Activated CD8-positive, alpha-beta memory T cell treated with anti-CD3 and anti-CD28 coated beads, Interleukin-2, amount 10 ng/mL, durations not matched to agents 7 days and 5 days (primary cell): ENCODE results near the gene UNC119. TPM values are rescaled to one million over a fixed set of nuclear protein-coding genes. Genes with fewer than 3 reads are reported as not detected.
A peak's percentile ranks its signal among the peaks of the same experiment; 100 is the strongest.
"Not testable (repeated sequence)": the region's sequence is repeated elsewhere in the genome, so short reads cannot be mapped to it uniquely, and the experiment has no call there.

Source experiments
- ATAC-seq: fragments of 150-1000 bp; cut with Tn5 transposase; one replicate; pipeline ENCODE4 v1.10.0; 2021; ENCODE audit warnings: moderate library complexity
- CTCF ChIA-PET: fragments of 350-600 bp; sonication (Branson Sonifier 250); formaldehyde crosslinking; loops from one replicate; lab custom pipeline; 2021; ENCODE audit warnings: antibody characterized with exemption; lab: Charles Lee
- DNase-seq: peaks from one replicate; pipeline ENCODE4 v3.0.0-alpha.2; 2020
- H3K27ac Mint-ChIP-seq: one replicate; pipeline ENCODE4 v1.8.0; 2021; ENCODE audit warnings: mild to moderate bottlenecking, mixed read lengths
- H3K27me3 Mint-ChIP-seq: one replicate; pipeline ENCODE4 v1.8.0; 2021; ENCODE audit warnings: mixed read lengths
- H3K36me3 Mint-ChIP-seq: one replicate; pipeline ENCODE4 v1.8.0; 2021; ENCODE audit warnings: mild to moderate bottlenecking, mixed read lengths
- H3K4me1 Mint-ChIP-seq: one replicate; pipeline ENCODE4 v1.8.0; 2021; ENCODE audit warnings: mixed read lengths
- H3K4me3 Mint-ChIP-seq: one replicate; pipeline ENCODE4 v1.8.0; 2021; ENCODE audit warnings: mild to moderate bottlenecking, moderate library complexity, mixed read lengths
- H3K9me3 Mint-ChIP-seq: one replicate; pipeline ENCODE4 v1.8.0; 2022; ENCODE audit warnings: low read depth, mixed read lengths
- total RNA-seq, 2 experiments: library from RNA; stranded (reverse); gene quantifications; one replicate each; pipeline ENCODE4 v1.2.3, GENCODE V29; 2021

The UNC119 gene
- total RNA-seq, 2 experiments from 2014 or later: 41.2 to 59.0 TPM

DNA sequence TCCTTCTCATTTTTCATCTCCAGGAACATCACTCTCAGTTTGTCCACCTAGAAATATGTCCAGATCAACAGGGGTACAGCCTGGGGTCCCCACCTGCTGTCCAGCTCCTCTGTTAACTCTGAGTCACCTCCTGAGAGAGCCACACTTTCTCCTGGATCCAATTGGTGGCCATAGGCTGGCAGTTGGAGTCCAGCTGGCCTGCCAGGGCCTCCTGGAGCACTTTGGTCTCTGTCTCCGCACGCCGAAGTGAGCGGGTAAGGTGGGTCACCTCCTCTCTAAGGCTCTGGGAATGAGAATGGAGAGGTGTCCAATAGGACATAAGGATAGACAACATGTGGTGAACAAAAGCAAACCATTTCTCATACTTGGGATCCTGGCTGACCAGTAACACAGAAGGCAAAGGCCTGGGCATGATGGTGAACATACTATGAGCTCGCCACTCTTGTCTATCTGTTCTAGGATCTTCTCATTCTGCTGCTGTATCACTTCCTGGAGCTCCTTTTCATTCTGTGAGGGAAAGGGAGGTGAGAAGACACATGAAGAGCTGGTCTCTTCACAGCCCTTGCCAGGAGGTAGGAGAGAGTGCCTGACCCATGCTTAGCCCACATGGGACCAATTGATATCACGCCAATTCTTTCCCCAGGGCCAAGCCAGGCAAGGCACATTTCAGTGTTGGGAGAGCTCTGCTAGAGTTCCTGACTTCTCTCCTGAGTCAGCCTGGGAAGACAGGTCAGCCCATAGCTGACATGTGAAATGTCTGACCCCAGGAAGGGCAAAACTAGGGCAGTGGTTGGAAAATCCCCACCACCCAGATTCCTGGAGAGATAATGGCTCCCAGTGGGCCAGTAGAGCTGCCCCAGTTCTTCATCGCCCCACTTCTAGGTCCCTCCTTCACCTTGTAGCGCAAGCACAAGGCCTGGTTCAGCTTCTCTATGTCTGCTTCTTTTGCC lies 26.1 kb upstream of the UNC119 start:
- DNase-seq: no peak
- Mint-ChIP-seq H3K4me3 (no peak overlapping the region), H3K27ac (peak overlapping the region; percentile 85), H3K9me3 (no peaks in the 10 kb centered on the region), H3K4me1 (peaks cover 50% of the 10 kb centered on the region), H3K36me3 (peaks cover 49% of the 10 kb centered on the region), H3K27me3 (no peaks in the 10 kb centered on the region)
- ATAC-seq: no peak
- CTCF ChIA-PET: interaction anchor here (0.9 to 5.4 kb wide), 4 partner anchors 15 to 45 kb away, joined by 3 to 28 read pairs (median 3); no protein-coding TSS in a partner anchor

- peak overlapping the region; percentile 83 for H3K27ac Mint-ChIP-seq
- CTCF ChIA-PET: interaction anchor here (0.9 to 5.4 kb wide), 6 partner anchors 21 to 67 kb away, joined by 3 to 28 read pairs (median 4); no protein-coding TSS in a partner anchor
- ATAC-seq: no peak
- no peaks in the 10 kb centered on the region for H3K27me3 Mint-ChIP-seq
- H3K4me1 Mint-ChIP-seq: peaks cover 54% of the 10 kb centered on the region
- H3K9me3 Mint-ChIP-seq: no peaks in the 10 kb centered on the region
- peaks cover 49% of the 10 kb centered on the region for H3K36me3 Mint-ChIP-seq
- DNase-seq: no peak
- H3K4me3 Mint-ChIP-seq: no peak overlapping the region
These were observed 25.0 kb upstream of the UNC119 start for GRCh38 chr17:28577466-28577824.

GRCh38 chr17:28576758-28577465 lies 24.5 kb upstream of the UNC119 start, which contains the start of gene ALDOC:
TSS of gene ALDOC (minus strand) at chr17:28576895. CDS start at chr17:28575532, 1,363 bp downstream.
- Mint-ChIP-seq H3K27ac (peak within 1 kb of the TSS; percentile 83), H3K4me1 (peaks cover 59% of the 10 kb centered on the region), H3K36me3 (peaks cover 49% of the 10 kb centered on the region), H3K4me3 (peak within 1 kb of the TSS; percentile 81), H3K27me3 (no peaks in the 10 kb centered on the region), H3K9me3 (no peaks in the 10 kb centered on the region)
- ATAC-seq (peak; percentile 92), DNase-seq (peak; percentile 98)
- CTCF ChIA-PET: interaction anchor here (0.9 to 5.4 kb wide), 7 partner anchors 21 to 67 kb away, joined by 3 to 28 read pairs (median 4); no protein-coding TSS in a partner anchor

- peak overlapping the region; percentile 81 for H3K4me3 Mint-ChIP-seq
- ATAC-seq, H3K27me3 Mint-ChIP-seq, H3K9me3 Mint-ChIP-seq, DNase-seq: not testable (repeated sequence)
- CTCF ChIA-PET: interaction anchor here (1.3 to 5.4 kb wide), 4 partner anchors 27 to 68 kb away, joined by 4 to 28 read pairs (median 8); no protein-coding TSS in a partner anchor
- peaks cover 63% of the 10 kb centered on the region for H3K4me1 Mint-ChIP-seq
- H3K27ac Mint-ChIP-seq: peak overlapping the region; percentile 80
- H3K36me3 Mint-ChIP-seq: peaks cover 49% of the 10 kb centered on the region
These were observed 23.6 kb upstream of the UNC119 start for GRCh38 chr17:28576016-28576415.

GRCh38 chr17:28575126-28575795 lies 22.8 kb upstream of the UNC119 start:
- no peaks in the 10 kb centered on the region for H3K27me3 Mint-ChIP-seq
- peaks cover 59% of the 10 kb centered on the region for H3K4me1 Mint-ChIP-seq
- CTCF ChIA-PET: interaction anchor here (0.6 to 5.4 kb wide), 6 partner anchors 9 to 139 kb away, joined by 3 to 28 read pairs (median 4); no protein-coding TSS in a partner anchor
- no peak for DNase-seq
- H3K4me3 Mint-ChIP-seq: no peak overlapping the region
- no peaks in the 10 kb centered on the region for H3K9me3 Mint-ChIP-seq
- H3K27ac Mint-ChIP-seq: no peak overlapping the region
- H3K36me3 Mint-ChIP-seq: peaks cover 45% of the 10 kb centered on the region
- no peak for ATAC-seq

- H3K27me3 Mint-ChIP-seq: no peaks in the 10 kb centered on the region
- ATAC-seq (no peak), DNase-seq (no peak)
- peaks cover 59% of the 10 kb centered on the region for H3K4me1 Mint-ChIP-seq
- CTCF ChIA-PET: interaction anchor here (0.6 to 5.4 kb wide), 4 partner anchors 10 to 139 kb away, joined by 3 to 28 read pairs (median 3); no protein-coding TSS in a partner anchor
- peaks cover 42% of the 10 kb centered on the region for H3K36me3 Mint-ChIP-seq
- no peak overlapping the region for H3K27ac Mint-ChIP-seq
- no peak overlapping the region for H3K4me3 Mint-ChIP-seq
- H3K9me3 Mint-ChIP-seq: no peaks in the 10 kb centered on the region
These were observed 22.1 kb upstream of the UNC119 start for GRCh38 chr17:28574526-28574925.

GRCh38 chr17:28573966-28574480 lies 21.6 kb upstream of the UNC119 start:
- Mint-ChIP-seq H3K4me1 (peaks cover 56% of the 10 kb centered on the region), H3K36me3 (peaks cover 39% of the 10 kb centered on the region), H3K27ac (no peak overlapping the region)

GRCh38 chr17:28573521-28573920 lies 21.1 kb upstream of the UNC119 start:
- Mint-ChIP-seq H3K4me1 (peaks cover 53% of the 10 kb centered on the region), H3K27me3 (no peaks in the 10 kb centered on the region), H3K36me3 (peaks cover 36% of the 10 kb centered on the region), H3K9me3 (no peaks in the 10 kb centered on the region), H3K4me3 (no peak overlapping the region), H3K27ac (no peak overlapping the region)
- CTCF ChIA-PET: no interaction called here
- DNase-seq (no peak), ATAC-seq (no peak)

More at GRCh38 chr17:28573966-28574480, 21.6 kb upstream of the UNC119 start:
- DNase-seq (no peak), ATAC-seq (no peak)
- H3K27me3 Mint-ChIP-seq: no peaks in the 10 kb centered on the region
- CTCF ChIA-PET: no interaction called here
- H3K9me3 Mint-ChIP-seq: no peaks in the 10 kb centered on the region
- no peak overlapping the region for H3K4me3 Mint-ChIP-seq

DNA sequence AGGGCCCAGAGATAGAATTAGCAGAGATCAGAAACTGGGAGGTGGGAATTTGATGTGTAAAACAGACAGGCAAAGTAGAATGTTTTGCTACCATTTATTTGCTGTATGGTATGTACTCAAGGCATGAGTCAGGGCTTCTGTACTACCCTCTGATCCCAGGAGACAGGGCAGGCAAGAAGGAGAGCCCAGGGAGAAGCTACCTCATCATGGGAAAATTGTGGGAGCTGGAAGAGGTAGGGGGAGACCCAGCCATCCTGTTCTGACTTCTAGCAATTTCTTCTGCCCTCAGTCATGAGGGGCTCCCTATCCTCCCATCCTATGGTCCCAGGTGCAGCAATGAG lies 20.6 kb upstream of the UNC119 start:
- H3K36me3 Mint-ChIP-seq: peaks cover 35% of the 10 kb centered on the region
- ATAC-seq (no peak), DNase-seq (no peak)
- H3K4me1 Mint-ChIP-seq: peaks cover 51% of the 10 kb centered on the region
- no peak overlapping the region for H3K27ac Mint-ChIP-seq
- H3K4me3 Mint-ChIP-seq: no peak overlapping the region
- H3K27me3 Mint-ChIP-seq: no peaks in the 10 kb centered on the region
- CTCF ChIA-PET: no interaction called here
- no peaks in the 10 kb centered on the region for H3K9me3 Mint-ChIP-seq

DNA sequence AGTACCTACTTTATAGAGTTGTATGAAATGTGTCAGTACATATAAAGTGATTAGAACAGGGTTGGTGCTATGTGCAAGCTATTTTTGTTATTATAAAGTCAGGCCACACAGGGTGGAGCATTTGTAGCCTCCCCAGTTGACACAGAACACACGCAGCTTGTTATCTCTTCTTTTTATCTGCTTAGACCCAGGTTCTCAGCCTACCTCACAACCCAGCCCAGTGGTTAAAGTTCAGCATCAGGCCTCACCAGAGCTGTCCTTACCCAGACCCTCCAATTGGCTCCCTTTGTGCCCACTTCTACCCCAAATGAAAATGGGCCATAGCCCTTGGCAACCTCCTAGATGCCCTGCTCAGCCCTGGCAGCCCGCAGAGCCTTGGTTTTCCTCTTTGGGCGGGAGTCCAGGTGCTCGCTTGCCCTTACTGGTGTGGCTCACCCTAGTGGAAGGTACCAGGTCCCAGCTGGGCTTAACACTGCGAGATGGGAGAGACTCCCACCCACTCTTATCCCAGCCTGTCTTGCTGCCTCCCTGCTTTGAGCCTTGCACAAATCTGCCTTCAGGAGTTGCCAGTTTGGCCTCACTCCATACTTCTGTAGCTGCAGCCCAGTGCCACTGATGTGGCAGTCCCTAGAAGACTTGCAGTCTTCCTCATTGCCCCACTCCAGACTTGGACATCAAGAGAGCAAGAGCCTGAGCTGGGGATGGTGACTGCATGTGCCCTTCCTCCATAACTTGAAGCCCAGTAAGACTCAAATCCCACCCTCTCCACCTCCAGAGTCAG lies 20.0 kb upstream of the UNC119 start:
- Mint-ChIP-seq H3K36me3 (peaks cover 34% of the 10 kb centered on the region), H3K9me3 (no peaks in the 10 kb centered on the region), H3K27me3 (no peaks in the 10 kb centered on the region), H3K27ac (no peak overlapping the region), H3K4me1 (peaks cover 51% of the 10 kb centered on the region), H3K4me3 (peak overlapping the region; percentile 86)
- DNase-seq (no peak), ATAC-seq (no peak)
- CTCF ChIA-PET: interaction anchor here (0.8 to 3.6 kb wide), 6 partner anchors 19 to 89 kb away, joined by 3 to 22 read pairs (median 6); partner anchors contain the start of genes BLTP2 and SDF2

GRCh38 chr17:28571361-28572122 lies 19.1 kb upstream of the UNC119 start, which contains the start of gene PIGS:
TSS of gene PIGS (minus strand) at chr17:28571524. CDS start at chr17:28571496, 28 bp downstream.
- CTCF ChIA-PET: interaction anchor here (0.8 to 3.6 kb wide), 10 partner anchors 14 to 155 kb away, joined by 3 to 22 read pairs (median 4); partner anchors contain the start of genes BLTP2, SDF2 and TLCD1
- H3K27me3 Mint-ChIP-seq: no peaks in the 10 kb centered on the region
- H3K4me1 Mint-ChIP-seq: peaks cover 51% of the 10 kb centered on the region
- peak within 1 kb of the TSS; percentile 86 for H3K4me3 Mint-ChIP-seq
- DNase-seq (peak; percentile 96), ATAC-seq (peak; percentile 98)
- no peaks in the 10 kb centered on the region for H3K9me3 Mint-ChIP-seq
- H3K27ac Mint-ChIP-seq: peak within 1 kb of the TSS; percentile 94
- peaks cover 35% of the 10 kb centered on the region for H3K36me3 Mint-ChIP-seq
